Measurements from ENCODE around the gene FLNB.

FLNB gene

GRCh38 chr3:58203541-58203940 lies 195.3 kb downstream of the FLNB start:
- TF ChIP-seq, protein P1, sequence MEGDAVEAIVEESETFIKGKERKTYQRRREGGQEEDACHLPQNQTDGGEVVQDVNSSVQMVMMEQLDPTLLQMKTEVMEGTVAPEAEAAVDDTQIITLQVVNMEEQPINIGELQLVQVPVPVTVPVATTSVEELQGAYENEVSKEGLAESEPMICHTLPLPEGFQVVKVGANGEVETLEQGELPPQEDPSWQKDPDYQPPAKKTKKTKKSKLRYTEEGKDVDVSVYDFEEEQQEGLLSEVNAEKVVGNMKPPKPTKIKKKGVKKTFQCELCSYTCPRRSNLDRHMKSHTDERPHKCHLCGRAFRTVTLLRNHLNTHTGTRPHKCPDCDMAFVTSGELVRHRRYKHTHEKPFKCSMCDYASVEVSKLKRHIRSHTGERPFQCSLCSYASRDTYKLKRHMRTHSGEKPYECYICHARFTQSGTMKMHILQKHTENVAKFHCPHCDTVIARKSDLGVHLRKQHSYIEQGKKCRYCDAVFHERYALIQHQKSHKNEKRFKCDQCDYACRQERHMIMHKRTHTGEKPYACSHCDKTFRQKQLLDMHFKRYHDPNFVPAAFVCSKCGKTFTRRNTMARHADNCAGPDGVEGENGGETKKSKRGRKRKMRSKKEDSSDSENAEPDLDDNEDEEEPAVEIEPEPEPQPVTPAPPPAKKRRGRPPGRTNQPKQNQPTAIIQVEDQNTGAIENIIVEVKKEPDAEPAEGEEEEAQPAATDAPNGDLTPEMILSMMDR (conservative IDR thresholded peaks at IDR 0.05; ENCODE audit: low read depth), result no peak
- H3K27ac ChIP-seq, result no peak overlapping the region
- POLR2A ChIA-PET (ENCODE audit: low non-redundant PET), result no interaction called here
- CTCF ChIA-PET, result interaction anchor here (1.0 kb wide), 1 partner anchor 13 kb away, joined by 3 read pairs; no protein-coding TSS in a partner anchor
- no peak for DNase-seq (ENCODE audit: low spot score)

GRCh38 chr3:58204720-58205119 lies 196.5 kb downstream of the FLNB start:
- no peak overlapping the region for H3K27ac ChIP-seq
- ChIA-PET POLR2A (ENCODE audit: low non-redundant PET) (no interaction called here), CTCF (no interaction called here)
- TF ChIP-seq, protein P1 (conservative IDR thresholded peaks at IDR 0.05; ENCODE audit: low read depth), result no peak
- DNase-seq (ENCODE audit: low spot score), result no peak

- TF ChIP-seq, protein P1 (conservative IDR thresholded peaks at IDR 0.05; ENCODE audit: low read depth), result no peak
- ChIA-PET POLR2A (ENCODE audit: low non-redundant PET) (no interaction called here), CTCF (interaction anchor here (0.5 kb wide), 1 partner anchor 26 kb away, joined by 4 read pairs; no protein-coding TSS in a partner anchor)
- H3K27ac ChIP-seq, result peak overlapping the region; percentile 69
- no peak for DNase-seq (ENCODE audit: low spot score)
These were observed 197.8 kb downstream of the FLNB start for GRCh38 chr3:58205981-58206380.

GRCh38 chr3:58206406-58207011 lies 198.3 kb downstream of the FLNB start:
- peak overlapping the region; percentile 69 for H3K27ac ChIP-seq
- ChIA-PET POLR2A (ENCODE audit: low non-redundant PET) (no interaction called here), CTCF (no interaction called here)
- TF ChIP-seq, protein P1 (conservative IDR thresholded peaks at IDR 0.05; ENCODE audit: low read depth), result no peak
- DNase-seq (ENCODE audit: low spot score), result peak; percentile 31

DNA sequence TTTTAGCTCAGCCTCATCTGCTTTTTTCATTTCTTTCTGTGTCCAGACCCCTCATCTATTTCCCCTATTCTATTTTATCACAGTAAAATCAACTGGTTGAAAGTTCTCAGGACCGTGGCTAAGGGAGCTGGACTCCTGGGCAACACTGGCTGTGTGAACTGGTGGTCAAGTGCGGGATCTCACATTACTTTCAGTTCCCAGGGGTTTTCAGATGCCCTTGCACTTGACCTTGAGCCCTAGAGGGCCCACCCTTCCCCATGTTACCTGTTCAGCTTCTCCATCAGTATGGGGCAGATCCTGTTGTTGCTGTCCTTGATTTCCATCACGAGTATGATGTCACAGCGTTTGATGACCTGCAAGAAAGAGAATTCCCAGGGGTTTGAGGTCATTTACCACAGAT lies 199.7 kb downstream of the FLNB start:
- H3K27ac ChIP-seq, result no peak overlapping the region
- no peak for DNase-seq (ENCODE audit: low spot score)
- ChIA-PET POLR2A (ENCODE audit: low non-redundant PET) (no interaction called here), CTCF (no interaction called here)
- TF ChIP-seq, protein P1 (conservative IDR thresholded peaks at IDR 0.05; ENCODE audit: low read depth), result no peak

DNA sequence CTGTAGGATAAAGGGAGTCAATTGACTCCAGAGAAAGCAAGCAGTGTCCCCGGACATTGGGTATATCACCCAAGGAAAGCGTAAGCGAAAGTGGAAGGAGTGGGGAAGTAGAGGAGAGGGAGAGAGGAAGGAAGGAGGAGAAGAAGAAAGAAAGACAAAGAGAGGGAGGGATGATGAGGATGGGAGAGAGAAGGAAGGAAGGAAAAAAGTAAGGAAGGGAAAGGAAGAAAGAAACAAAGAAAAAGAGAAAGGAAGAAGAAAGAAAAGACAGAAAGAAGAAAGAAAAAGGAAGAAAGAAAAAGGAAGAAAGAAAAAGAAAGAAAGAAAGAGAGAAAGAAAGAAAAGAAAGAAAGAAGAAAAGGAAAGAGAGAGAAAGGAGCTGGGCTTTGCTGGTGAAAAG lies 201.7 kb downstream of the FLNB start:
- H3K27ac ChIP-seq, result no peak overlapping the region
- TF ChIP-seq, protein P1 (conservative IDR thresholded peaks at IDR 0.05; ENCODE audit: low read depth), result no peak
- no peak for DNase-seq (ENCODE audit: low spot score)
- ChIA-PET CTCF (no interaction called here), POLR2A (ENCODE audit: low non-redundant PET) (no interaction called here)
